Ammon's horn (tissue), 1 donor: Measurements from ENCODE around the gene CFAP70.

Experiments used
- DNase-seq: peaks from one replicate; pipeline ENCODE4 v3.0.0-alpha.2; 2016; ENCODE audit warnings: low spot score

CFAP70 gene

DNA sequence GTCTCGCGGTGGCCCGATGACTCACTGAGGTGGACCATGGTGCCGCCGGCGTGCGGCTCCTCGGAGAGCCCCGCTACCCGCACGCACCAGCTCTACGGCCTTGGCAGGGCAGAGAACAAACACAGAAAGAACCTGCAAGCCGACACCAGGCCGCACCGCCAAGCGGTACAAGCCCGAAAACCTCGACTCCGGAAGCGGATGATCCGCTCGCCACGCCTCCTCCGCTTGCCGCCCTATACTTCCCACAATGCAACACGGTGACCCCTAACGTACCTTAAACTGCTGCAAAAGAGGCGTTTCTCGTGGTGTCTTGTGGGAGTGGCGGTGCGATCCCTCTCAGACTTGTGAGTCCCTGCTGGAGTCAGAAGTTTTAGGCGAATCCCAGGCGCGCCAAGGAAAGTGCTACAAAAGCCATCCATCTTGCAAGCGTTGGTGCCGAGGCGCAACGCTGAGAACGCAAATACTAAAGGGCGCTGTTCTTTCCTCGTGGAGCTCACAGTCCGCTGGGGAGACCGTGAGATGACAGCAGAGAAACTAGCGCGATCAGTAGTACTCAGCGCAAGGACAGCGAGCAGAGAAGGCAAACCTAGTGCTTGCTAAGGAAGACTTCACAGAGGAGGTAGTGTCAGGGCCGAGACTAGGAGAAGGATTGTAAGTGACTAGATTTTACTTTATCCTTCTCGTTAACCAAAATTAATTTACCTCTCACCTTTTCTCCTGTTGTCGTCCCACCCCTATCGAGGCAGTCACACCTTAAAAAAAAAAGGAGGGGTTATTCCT lies 106.0 kb downstream of the CFAP70 start, which contains the start of gene MRPS16:
TSS of gene MRPS16 (minus strand) at position 200 of the 780 bp plus-strand sequence. CDS start at position 38, 162 bp downstream.
- peak; percentile 97 for DNase-seq

DNA sequence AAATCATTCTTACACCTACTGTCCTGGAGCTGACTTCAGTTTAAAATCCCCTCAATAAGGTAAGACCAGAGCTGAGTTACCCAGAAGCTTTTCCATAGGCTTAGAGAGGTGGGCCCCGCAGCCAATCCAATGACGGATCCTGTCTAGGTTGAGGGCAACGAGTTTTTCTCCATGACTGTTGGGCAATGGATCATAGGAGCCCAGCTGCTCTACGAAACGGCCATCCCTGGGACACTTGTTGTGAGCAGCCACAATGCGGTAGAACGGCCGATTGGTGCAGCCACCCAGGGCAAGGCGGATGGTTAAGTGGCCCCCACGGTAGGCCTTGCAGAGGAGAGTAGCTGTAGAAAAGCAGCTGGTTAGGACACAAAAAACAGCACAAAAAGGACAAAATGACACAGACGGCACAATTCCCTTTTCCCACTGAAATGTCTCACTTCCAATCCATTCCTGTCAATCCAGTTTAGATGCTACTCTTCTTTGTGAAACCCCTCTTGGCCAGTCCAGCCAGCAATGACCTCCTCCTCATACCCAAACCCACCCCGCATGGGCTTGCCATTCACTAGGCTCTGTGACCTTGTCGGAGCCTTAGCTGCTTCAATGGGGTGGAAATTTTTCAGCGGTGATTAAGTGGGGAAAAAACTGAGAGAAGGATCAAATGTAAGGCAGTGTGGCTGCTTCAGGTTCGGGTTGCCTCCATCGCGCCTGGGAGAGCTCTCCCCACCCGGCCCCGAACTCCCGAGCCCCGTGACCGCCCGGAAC lies 106.8 kb downstream of the CFAP70 start:
- DNase-seq: no peak

DNA sequence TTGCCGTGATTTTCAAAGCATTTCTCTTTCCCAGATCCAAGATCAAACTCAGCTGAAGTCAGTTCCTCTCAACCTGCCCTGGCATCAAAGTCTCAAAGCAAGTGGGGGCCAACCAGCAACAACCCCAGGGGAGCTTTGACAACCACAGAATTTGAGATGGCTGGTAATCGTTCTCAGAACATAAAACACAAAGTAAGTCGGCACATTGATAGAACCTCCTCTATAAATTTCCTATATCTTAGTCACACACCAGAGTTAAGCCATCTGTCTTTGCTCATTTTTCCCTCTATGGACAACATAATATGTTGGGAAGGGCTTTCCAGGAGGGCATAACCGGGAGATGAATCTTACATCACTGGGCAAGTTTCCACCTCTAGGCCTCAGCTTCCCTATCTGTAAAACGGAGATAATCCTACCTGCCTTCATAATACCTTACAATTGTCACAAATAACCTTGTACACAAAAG lies 110.4 kb downstream of the CFAP70 start:
- DNase-seq: no peak

DNA sequence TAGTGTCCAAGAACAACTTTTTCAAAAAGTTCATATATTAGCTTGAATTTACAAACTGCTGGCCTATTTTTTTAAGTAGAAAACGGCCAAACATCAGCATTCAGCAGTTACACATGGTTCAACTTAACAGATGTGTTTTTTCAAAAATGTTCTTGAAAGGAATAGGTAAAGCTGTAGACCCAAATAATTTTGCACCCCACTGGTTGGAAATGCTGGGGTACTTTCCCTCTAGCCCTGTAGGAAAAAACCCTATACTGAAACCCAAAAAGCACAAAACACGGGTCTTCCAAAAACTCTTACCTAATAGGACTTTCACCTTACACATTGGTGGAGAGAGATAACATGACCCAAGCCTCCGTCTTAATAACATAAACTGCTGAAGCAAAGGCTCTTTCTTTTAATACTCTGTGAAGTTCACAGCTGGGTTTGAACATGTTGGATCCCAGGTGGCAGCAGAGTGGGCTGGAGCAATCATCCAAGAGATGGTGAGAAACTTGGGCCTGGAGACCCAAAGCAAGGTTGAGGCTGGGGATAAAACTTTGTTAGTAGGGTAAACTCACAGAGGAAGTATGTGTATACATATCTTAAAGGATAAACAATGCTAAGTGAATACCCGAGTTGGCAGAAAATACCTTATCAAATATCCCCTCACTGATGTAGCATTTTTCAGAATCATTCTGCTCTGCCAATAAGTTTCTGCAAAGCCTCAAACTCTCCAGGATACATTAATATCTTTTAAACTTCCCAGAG lies 111.0 kb downstream of the CFAP70 start:
- no peak for DNase-seq

DNA sequence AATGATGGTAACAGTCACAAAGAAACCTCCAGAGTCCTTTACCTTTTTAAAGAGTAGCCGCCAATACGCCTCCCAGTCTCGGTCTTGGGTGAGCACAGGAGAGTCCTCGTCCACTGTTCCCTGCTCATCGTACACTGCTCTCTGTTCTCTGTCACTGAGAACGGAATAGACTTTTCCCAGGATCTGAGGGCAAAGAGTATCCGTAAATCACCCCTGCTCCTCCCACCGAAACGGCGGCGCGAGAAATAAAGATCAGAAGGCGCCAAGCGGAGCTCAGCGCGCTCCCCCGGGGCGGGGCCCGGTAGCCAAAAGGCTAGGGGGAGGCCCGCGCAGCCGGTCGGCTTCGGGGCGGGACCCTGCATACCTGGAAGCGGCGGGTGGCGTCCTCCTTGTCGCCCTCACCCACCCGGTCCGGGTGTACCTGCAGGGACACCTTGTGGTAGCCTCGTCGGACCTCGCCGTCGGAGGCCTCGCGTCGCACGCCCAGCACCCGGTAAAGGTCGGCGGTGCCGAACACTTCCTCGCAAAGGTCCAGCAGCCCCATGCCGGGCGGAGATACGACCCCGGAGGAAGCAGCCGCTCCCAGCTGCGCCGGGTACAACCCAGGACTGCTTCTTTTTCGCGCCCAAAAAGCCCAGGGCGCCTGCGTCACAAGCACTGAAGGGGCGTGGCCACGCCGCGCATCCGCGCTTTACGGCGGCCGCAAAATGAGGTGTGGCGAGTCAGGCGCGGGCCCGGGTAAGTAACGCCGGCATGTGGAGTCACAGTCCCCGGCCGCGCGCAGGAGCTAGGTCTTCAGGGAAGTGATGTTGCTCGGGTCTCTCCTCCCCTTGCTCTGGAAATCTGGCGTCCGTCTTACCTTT lies 111.8 kb downstream of the CFAP70 start, which contains the start of gene DNAJC9:
TSS of gene DNAJC9 (minus strand) at position 610 of the 863 bp plus-strand sequence. CDS start at position 544, 66 bp downstream.
- peak; percentile 94 for DNase-seq

DNA sequence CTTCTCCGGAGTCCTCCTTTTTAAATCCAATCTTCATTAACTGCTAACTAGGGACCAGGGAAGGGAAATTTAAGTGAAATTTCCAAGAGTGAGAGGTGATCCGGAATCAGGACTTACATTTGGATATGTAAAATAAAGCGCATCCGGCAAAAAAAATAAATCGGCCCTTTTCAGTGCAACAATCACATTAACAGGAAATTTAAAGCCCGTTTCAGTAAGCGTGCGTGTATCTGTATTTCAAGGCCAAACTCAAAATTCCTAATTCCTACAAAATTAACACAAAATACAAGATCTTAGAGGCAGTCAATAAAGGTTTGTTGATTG lies 112.4 kb downstream of the CFAP70 start:
- no peak for DNase-seq

DNA sequence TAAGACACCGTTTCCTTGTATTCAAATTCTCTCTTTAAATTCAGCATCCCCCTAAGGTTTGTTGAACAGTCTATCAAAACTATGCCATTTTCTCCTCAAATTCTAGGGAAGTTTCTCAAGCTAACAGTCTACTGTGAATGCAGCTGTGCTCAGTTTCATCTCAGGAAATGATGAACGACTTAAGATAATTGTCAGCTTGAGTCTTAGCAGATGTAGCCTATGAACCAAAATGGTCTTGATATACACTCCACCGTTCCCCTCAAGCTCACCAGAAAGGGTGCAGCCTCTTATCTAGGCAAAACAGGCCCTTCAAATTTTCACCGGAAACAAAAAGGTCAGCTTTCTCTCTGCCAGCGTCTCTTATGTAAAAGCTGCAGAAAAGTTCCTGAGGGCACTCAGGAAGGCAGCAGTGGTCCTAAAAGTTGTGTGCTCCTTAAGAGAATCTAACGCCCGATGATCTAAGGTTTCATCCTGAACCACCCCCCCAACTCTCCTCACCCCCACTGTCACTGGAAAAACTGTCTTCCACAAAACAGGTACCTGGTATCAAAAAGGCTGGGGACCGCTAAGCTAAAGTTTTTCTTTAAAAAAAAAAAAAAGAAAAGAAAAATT lies 113.7 kb downstream of the CFAP70 start:
- DNase-seq: no peak

DNA sequence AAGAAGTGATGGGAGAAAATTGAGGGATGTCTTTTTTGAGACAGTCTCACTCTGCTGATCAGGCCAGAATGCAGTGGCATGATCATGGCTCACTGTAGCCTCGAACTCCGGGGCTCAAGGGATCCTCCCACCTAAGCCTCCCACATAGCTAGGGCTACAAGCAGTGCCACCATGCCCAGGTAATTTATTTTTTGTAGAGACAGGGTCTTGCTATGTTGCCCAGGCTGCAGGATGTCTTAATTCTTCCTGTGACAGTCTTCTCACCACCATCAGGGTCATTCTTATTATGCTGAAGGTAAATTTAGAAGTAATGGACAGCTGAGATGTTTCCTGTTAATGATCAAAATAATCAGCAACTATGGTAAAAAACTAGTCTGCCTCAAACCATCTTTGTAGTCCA lies 118.8 kb downstream of the CFAP70 start:
- no peak for DNase-seq

DNA sequence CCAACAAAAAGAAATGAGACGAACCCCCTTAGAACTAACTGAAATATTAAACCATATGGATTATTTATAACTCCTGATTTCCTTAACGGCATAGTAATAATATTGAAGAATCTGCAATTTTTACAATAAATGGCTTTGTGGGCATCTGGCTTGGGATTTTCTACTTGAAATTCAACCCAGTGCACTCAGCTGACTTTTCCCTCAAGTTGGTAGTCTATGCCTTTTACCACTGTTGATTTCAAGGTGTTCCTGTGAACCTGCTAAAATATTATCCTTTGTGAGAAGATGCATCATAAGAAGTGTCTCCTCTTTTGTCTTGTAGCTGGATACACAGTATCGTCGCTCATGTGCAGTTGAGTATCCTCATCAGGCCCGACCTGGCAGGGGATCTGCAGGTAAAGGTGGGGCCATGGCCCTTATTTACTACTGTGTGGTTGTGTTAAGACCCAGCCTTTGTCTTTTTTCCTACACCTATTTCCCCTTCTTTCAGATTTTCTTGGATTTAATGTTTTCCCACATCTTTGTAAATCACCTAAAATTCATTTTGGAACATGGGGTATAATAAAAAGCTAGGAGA lies 119.6 kb downstream of the CFAP70 start:
- DNase-seq: no peak

DNA sequence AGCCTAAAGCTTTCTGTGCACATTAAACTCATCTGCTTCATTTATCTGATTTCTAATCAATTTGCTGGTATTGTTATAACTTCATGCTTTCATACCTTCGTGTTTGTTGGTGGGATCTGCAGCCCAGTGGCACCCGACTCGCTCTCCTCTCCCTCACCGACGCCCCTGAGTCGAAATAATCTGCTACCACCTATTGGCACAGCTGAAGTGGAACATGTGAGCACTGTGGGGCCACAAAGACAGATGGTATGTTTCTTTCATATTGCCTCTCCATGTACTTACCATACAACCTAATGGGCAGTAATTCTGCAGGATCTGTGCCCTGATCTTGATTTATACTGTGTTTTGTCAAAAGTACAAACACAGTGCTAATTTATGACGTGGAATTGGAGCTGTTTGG lies 124.0 kb downstream of the CFAP70 start:
- no peak for DNase-seq

DNA sequence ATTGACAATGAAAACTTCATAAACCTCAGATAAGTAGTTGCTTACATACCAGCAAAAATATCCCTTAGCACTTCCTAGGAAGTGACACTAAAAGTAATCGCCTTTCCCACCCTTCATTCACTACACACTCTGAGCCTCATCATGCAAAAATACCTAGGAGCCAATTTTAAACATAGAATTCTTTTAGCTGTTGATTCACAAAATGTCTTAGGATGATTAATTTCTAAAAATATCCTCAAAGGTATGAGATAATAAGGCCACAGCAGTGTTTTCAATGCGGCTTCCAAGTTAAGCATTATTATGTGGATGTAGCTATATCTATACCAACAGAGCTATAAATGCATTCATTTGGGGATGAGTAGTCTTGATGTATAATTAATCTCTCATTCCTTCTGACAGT lies 124.8 kb downstream of the CFAP70 start:
- no peak for DNase-seq

DNA sequence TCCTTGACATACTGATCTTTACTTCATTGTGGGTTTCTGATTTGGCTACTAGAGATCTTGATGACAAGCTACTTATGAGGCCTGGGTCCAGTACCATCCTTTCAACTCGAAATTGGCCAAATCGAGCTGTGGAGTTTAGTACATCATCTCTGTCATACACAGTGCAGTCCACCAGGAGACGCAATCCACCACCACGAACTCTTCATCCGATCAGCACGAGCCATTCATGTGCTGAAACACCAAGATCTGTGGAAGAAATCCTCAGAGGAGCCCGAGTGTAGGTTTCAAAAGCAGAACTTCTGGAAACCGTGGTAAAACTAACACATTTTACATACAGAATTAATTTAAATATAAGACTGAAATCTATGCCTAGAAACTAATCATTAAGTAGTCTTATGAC lies 125.8 kb downstream of the CFAP70 start:
- no peak for DNase-seq

DNA sequence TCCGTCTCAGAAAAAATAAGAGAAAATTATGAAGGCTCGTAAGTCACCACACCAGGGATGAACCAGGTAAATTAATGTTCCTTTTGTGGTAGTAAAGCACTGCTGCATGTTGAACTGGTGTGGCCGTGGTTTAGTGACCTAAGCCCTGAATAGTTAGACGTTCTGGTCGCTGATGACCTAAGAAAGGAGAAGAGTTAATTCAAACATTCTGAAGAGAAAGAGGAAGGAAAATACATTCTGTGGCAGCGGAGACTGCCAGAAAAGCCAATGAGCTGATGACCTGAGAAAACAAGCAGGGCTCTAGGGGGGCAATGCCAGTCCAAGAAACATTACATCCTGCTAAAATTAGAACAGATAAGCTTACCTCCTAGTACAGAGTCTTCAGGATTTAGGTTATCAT lies 129.1 kb downstream of the CFAP70 start:
- DNase-seq: no peak

DNA sequence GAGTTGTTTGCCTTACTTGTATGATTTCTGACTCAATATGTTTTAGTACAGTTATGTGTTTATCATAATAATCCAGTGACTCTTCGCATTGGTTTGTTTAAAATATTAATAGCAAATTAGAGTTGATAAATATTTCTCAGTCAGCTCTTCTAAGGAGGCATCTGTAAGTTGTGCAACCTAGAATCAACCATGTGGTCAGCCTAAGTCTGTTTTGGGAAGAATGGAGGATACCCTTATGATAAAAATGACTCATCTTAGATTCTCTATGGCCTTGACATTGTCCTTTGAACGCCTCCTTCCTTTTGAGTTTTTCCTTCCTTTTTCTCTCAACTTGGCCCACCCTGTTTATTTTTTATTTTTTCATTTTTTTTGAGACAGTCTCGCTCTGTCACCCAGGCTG lies 130.4 kb downstream of the CFAP70 start:
- no peak for DNase-seq

DNA sequence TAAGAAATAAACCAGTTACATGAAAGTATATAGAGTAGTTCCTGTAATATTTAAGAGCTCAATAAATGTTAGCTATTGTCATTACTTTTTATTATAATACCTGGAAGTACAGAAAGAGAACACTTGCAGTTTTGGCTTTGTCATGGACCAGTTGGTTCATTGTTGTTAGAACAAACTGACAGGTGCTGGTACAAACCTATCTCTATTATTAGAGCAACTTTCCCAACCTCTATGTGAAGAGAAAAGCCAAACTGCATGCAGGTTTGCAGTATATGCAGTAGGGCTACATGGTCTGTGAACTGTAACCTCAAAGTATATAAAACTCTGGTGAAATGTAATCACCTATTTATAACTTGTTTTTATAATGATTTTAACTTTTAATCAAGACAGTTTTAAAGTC lies 132.0 kb downstream of the CFAP70 start:
- no peak for DNase-seq

DNA sequence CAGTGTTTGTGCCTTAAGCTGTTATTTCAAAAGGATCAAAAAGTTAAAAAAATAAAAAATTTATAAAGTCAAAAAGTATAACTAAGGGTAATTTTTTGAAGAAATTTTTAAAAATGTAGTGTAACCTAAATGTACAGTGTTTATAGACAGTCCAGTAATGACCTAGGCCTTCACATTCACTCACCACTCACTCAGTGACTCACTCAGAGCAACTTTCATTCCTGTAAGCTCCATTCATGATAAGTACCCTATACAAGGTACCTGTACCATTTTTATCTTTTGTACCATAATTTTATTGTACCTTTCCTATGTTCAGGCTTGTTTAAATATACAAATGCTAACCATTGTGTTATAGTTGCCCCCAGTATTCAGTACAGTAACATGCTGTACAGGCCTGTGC lies 133.1 kb downstream of the CFAP70 start:
- DNase-seq: no peak

DNA sequence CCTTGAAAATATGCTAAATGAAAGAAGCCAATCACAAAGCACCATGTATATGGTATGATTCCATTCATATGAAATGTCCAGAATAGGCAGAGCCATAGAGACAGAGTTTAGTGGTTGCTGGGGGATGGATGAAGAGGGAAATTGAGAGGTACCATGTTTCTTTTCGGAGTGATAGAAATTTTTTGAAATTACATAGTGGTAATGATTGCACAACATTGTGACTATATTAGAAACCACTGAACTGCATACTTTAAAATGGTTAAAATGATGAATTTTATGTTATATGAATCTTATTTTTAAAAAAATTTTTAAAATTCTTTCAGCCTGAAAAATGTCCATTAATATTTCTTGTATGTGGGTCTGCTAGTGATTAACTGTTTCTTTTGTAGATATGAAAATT lies 137.7 kb downstream of the CFAP70 start:
- DNase-seq: no peak

DNA sequence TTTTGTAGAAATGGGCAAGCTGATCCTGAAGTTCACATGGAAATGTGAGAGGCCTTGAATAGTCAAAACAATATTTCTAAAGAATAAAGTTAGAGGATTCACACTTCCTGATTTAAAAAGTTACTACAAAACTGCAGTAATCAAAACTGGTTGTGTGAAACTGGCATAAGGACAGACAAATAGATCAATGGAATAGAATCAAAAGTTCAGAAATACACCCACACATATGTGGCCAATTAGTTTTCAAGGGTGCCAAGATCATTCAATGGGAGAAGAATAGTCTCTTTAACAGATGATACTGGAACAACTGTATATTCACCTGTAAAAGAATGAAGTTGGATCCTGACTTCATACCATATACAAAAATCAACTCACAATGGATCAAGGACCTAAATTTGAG lies 139.3 kb downstream of the CFAP70 start:
- DNase-seq: no peak

DNA sequence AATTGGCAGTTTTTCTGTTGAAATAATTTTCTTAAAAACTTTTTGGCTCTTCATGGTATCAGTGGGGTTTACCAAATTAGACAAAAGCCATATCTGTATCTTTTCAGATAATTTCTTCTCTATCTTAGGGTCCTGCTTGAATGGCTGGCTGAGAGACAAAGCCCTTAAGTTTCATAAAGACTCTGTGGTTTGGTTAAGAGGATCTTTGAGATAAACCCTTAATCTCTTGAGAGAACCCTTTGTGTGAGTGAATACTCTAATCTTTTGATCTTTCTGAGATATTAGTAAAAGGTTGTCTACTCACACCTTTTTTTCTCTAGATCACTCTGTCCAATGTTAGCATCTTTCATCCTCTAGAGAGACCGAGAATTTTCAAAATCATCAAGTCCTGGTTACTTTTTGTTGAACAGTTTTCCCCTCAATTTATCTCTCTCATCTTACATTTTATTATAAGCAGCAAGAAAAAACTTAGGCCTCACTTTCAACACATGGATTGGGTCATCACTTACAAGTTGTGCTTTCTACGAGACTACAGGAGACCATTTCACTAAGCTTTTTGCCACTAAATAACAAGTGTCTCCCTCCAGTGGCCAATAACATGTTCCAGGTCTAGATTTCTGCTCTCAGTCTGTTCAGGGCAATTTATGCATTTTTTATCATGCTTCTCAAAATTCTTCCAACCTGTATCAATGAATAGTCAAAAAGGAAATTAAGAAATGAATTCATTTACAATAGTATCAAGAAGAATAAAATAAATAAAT lies 140.1 kb downstream of the CFAP70 start:
- no peak for DNase-seq

DNA sequence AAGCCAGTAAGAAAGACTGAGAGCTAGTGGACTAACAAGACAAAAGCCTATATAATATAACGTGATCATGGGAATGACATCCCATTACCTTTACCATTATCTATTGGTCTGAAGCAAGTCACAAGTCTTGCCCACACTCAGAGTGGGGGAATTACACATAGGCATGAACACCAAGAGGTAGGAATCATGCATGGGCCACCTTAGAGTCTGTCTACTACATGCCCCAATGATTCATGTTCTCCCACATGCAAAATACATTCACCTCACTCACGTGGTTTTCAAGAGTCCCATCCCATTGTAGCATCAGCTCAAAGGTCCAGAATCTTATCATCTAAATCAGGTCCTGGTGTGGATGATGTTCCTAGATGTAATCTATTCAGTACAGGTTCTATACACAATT lies 141.0 kb downstream of the CFAP70 start:
- DNase-seq: no peak
